GM23338 (cell line): ENCODE data around the gene CNOT1.

Source experiments
- CREB1 ChIP-seq: fragments of 250-450 bp; sonication (Bioruptor Pico); IDR thresholded peaks from 2 replicates; pipeline ENCODE4 v1.5.0; 2020; ENCODE audit warnings: low read depth, mild to moderate bottlenecking, moderate library complexity
- CTCF ChIP-seq, 2 experiments: fragments of 200-600 bp in 1 of 2; sonication (generic) in 1 of 2; conservative IDR thresholded peaks; 2 replicates each; pipeline versions ENCODE4 v1.5.1 to v1.6.1; 2016 to 2017; ENCODE audit warnings: antibody characterized with exemption in 2 of 2, low read depth in 2 of 2, mild to moderate bottlenecking in 2 of 2, moderate library complexity in 1 of 2
- EZH2 ChIP-seq: fragments of 200-600 bp; sonication (generic); IDR thresholded peaks from one replicate; pipeline ENCODE4 v1.8.0; 2017; ENCODE audit warnings: antibody characterized with exemption, mild to moderate bottlenecking, low read depth; ENCODE audit not compliant: unreplicated experiment
- EZH2phosphoT487 ChIP-seq: fragments of 200-600 bp; sonication (generic); IDR thresholded peaks from one replicate; pipeline ENCODE4 v1.8.1; 2018; ENCODE audit warnings: antibody characterized with exemption; ENCODE audit not compliant: unreplicated experiment
- JUNB ChIP-seq: IDR thresholded peaks from one replicate; pipeline ENCODE4 v1.6.1; 2016; ENCODE audit warnings: antibody characterized with exemption; ENCODE audit not compliant: unreplicated experiment
- NANOG ChIP-seq: IDR thresholded peaks from 2 replicates; pipeline ENCODE4 v1.6.1; 2016; ENCODE audit warnings: antibody characterized with exemption, borderline replicate concordance
- POLR2AphosphoS5 ChIP-seq: IDR thresholded peaks from 2 replicates; pipeline ENCODE4 v1.6.1; 2016; ENCODE audit warnings: antibody characterized with exemption, low read depth
- STAT1 ChIP-seq: IDR thresholded peaks from one replicate; pipeline ENCODE4 v1.6.1; 2016; ENCODE audit warnings: antibody characterized with exemption; ENCODE audit not compliant: unreplicated experiment
- ZNF114 ChIP-seq: fragments of 250-450 bp; sonication (Bioruptor Pico); IDR thresholded peaks from 2 replicates; pipeline ENCODE4 v1.5.0; 2020; ENCODE audit warnings: mild to moderate bottlenecking, moderate library complexity
- ZNF331 ChIP-seq: fragments of 250-450 bp; sonication (Bioruptor Pico); IDR thresholded peaks from 2 replicates; pipeline ENCODE4 v1.5.0; 2020; ENCODE audit warnings: low read depth, mild to moderate bottlenecking, moderate library complexity
- TF ChIP-seq, protein P1 (sequence below): IDR thresholded peaks from one replicate; pipeline ENCODE4 v1.6.1; 2018; ENCODE audit warnings: antibody characterized with exemption; ENCODE audit not compliant: unreplicated experiment

GRCh38 chr16:58501242-58502131 is 128.1 kb downstream of the CNOT1 start:
- TF ChIP-seq CTCF (conservative IDR thresholded peaks at IDR 0.05; ENCODE audit: low read depth in 2 of 2): 0 out of 4 replicates have a peak, but pooled peaks of 1 of the 2 experiments have one; percentile 7
- no peak for TF ChIP-seq STAT1
- peak; percentile 90 for TF ChIP-seq POLR2AphosphoS5
- TF ChIP-seq ZNF114 (CRISPR knock-in tag): no peak
- no peak for TF ChIP-seq JUNB
- no peak for TF ChIP-seq NANOG
- TF ChIP-seq, protein P1, sequence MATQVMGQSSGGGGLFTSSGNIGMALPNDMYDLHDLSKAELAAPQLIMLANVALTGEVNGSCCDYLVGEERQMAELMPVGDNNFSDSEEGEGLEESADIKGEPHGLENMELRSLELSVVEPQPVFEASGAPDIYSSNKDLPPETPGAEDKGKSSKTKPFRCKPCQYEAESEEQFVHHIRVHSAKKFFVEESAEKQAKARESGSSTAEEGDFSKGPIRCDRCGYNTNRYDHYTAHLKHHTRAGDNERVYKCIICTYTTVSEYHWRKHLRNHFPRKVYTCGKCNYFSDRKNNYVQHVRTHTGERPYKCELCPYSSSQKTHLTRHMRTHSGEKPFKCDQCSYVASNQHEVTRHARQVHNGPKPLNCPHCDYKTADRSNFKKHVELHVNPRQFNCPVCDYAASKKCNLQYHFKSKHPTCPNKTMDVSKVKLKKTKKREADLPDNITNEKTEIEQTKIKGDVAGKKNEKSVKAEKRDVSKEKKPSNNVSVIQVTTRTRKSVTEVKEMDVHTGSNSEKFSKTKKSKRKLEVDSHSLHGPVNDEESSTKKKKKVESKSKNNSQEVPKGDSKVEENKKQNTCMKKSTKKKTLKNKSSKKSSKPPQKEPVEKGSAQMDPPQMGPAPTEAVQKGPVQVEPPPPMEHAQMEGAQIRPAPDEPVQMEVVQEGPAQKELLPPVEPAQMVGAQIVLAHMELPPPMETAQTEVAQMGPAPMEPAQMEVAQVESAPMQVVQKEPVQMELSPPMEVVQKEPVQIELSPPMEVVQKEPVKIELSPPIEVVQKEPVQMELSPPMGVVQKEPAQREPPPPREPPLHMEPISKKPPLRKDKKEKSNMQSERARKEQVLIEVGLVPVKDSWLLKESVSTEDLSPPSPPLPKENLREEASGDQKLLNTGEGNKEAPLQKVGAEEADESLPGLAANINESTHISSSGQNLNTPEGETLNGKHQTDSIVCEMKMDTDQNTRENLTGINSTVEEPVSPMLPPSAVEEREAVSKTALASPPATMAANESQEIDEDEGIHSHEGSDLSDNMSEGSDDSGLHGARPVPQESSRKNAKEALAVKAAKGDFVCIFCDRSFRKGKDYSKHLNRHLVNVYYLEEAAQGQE: no peak
- TF ChIP-seq EZH2: no peak
- TF ChIP-seq CREB1 (CRISPR knock-in tag): peak; percentile 92
- TF ChIP-seq EZH2phosphoT487: no peak
- no peak for TF ChIP-seq ZNF331
